Measurements from ENCODE around the gene SFMBT2. TPM values are rescaled to one million over a fixed set of nuclear protein-coding genes. Genes with fewer than 3 reads are reported as not detected.
"Not testable (repeated sequence)": the region's sequence is repeated elsewhere in the genome, so short reads cannot be mapped to it uniquely, and the experiment has no call there.

Gene SFMBT2
- total RNA-seq, 1 donor from 2014 or later, result 0.20 TPM

DNA sequence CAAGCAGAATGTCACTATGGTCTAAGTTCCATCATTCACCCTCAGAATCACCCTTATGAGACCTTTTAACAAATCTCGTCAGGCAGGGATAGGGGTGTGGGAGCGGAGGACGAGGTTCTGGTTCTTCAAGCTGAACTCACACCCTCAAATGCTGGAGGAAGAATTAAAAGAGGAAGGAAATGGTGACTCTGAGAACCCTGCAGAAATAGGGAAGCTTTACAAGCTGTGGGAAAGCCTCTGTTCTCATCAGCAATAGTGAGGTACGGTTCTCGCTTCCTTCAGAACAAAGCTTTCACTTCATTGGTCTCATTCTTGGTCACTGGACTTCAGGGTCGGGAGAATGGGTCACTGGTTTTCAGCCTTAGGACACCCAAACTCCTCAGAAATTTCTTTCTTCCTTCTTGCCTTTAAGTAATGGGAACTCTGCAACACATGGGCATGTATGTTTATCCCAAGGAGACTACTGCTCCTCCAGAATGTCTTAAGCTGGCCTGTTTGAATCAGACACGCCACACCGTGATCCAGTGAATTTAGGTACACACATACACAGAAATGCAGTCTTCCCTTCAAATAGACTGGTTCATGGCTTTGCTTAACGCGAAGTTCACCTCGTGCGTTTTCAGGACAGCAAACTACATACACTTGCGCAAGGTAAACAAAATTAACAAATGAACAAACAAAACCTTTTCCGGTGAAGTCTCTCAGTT, 226.0 kb downstream of the SFMBT2 start:
- DNase-seq (ENCODE audit: low read depth, low spot score), result no peak

DNA sequence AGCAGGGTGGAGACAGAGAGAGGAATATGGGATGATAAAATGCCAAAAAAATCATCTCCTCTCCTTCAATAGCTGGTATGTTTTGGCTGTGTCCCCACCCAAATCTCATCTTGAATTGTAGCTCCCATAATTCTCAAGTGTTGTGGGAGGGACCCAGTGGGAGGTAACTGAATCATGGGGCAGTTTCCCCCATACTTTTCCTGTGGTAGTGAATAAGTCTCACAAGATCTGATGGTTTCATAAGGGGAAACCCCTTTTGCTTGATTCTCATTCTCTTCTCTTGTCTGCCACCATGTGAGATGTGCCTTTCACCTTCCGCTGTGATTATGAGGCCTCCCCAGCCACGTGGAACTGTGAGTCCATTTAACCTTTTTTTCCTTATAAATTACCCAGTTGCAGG, 226.7 kb downstream of the SFMBT2 start:
- not testable (repeated sequence) for DNase-seq (ENCODE audit: low read depth, low spot score)

DNA sequence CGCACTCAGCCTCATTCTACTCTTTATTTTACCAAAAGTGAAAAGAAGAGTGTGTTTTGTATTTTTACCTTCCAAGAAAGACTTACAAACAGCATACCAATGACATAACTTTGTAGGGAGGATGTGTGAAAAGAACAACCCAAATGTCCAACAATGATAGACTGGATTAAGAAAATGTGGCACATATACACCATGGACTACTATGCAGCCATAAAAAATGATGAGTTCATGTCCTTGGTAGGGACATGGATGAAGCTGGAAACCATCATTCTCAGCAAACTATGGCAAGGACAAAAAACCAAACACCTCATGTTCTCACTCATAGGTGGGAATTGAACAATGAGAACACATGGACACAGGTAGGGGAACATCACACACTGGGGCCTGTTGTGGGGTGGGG, 228.5 kb downstream of the SFMBT2 start:
- not testable (repeated sequence) for DNase-seq (ENCODE audit: low read depth, low spot score)

DNA sequence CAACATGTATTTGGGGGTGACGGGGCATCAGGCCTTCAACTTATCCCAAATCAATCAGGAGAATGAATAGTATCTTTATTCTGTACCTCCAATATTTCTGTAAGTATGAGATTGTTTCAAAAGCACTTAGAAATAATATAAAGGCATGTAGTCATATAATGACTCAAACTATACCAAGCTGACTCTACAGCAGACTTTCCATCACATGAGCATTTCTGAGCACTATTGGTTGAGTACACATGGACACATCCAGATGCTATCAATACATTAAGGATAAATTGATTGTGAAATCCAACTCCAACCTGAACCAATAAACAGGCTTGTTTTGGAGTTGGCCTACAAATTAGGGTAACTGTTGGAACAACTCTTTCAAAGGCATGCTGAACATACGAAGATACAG, 229.4 kb downstream of the SFMBT2 start:
- no peak for DNase-seq (ENCODE audit: low read depth, low spot score)

DNA sequence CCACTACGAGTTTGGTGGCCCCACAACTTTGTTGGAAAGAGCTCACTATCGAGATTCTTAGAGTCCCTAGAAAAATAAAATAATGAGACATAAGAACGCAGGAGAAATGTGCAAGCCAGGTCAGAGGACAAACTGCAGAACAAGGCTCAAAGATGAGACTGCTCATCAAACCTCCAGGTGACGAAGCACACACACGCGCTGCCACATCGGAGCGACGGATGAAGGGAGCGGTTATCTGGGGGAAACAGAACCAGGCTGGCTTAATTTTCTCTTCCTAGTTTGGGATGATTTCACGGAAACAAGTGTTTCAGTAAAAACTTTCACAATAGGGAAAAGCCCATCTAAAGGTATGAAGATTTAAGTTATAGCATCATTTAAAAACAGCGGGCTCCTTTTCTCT, 231.3 kb downstream of the SFMBT2 start:
- no peak for DNase-seq (ENCODE audit: low read depth, low spot score)

DNA sequence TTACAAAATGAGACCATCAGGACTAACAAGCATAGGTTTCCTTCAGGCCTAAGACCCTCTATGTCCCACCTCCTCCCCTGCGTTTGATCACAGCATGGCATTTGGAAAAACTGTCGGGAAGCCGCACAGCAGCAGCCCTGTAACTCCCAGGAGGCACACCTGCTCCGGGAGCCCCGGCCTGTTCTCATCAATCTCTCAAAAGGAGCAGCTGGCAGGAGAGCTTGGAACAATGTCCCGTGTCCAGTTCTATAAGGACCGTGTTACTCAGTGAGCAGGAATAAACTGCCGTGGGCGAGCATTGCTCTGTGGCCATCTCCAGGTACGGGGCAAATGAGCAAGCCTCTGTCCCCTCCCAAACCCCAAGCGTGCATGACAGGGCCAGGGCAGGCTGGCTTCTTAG, 236.9 kb downstream of the SFMBT2 start:
- no peak for DNase-seq (ENCODE audit: low read depth, low spot score)

DNA sequence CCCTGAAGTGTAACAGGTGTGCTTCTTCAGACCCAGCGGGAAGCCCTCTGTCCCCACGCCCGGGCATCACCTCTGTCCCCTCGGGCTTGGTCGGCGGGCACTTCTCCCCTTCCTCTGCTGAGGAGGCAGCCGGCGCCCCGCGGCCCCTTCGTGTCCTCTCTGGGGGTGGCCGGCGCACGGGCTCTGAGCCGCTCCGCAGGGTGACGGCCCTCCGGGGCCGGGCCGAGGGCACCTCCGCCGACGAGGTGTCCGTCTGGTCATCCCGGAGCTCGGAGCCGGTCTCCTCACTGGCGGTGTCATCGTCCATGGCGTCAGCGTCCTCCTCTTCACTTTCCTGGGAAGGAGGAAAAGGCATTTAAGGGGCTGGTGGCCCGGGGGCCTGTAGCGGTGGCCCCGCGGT, 239.0 kb downstream of the SFMBT2 start:
- no peak for DNase-seq (ENCODE audit: low read depth, low spot score)

DNA sequence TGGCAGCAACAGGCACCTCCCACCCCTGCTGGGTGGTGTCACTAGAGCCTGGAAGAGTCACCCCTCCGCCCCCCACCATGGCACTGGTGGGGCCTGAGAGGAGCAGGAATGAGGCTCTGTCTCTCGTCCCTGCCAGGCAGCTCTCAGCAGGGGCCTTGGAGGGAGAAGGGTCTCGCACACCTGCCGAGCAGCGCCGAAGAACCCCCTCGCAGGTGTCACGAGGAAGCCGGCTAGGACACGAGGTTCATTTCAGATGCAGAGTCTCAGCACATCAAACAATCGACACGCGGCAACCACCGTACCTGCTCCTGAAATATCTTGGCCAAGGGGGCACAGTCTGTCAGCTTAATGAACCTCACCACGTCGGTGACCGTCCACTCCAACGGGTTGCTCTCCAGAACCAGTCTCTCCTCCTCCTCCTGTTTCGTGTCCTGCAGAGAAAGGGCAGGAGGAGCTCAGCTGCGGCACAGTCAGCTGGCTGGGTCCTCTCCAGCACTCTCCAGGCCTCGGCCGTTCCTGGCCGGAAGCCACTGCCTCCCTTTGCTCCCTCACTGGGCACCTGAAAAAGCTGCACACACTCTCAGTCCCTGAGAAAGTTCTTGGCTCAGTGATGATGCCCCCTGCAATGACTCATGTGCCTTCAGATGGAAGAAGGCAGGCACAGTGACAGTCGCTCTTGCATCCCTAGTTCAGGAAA, 240.1 kb downstream of the SFMBT2 start:
- no peak for DNase-seq (ENCODE audit: low read depth, low spot score)

DNA sequence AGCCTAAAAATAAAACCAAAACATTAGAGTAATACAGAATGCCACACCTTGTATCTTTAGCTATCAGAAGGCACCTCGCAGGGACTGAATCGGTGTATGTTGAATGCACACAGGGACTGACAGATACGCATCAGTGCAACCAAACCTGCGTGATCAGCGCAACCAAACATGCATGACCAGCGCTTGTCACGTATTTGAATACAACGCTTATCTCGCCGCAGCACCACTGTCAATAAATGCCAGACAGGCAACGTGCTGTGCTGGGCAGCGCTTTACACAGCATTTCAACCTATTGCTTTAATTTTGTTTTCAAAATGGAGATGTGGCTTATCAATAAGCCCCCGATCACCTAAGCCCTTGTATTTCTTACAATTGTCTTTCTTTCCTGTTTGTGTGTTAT, 242.4 kb downstream of the SFMBT2 start:
- no peak for DNase-seq (ENCODE audit: low read depth, low spot score)

DNA sequence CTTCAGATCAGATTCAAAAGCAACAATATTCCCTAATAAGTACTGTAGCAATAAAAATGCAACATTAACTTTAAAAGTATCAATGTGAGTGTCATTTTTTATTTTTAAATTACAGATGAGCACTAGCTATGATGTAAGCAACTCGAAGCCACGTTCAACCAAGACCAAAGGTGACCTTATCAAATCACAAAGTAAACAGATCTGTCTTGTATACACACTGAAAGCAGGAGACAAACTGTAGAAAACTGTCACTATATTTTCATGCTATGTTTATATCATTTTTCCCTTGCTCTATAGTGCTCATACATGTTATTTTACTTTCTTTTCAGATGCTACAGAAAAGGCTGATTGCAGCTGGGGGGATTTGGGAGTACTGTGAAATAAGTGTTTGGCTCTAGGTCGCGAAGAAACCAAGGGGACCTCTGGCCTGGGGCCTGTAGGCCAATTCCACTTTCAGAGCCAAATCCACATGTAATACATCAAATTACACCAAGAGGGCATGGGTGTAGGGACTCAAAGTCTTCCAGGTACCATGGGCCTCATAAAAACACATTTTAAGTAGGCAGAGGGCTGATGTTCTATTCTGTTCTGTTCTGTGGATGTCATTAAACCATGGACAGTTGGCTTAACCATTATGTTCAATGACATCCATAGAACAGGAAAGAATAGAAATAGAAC, 245.2 kb downstream of the SFMBT2 start:
- DNase-seq (ENCODE audit: low read depth, low spot score), result no peak

DNA sequence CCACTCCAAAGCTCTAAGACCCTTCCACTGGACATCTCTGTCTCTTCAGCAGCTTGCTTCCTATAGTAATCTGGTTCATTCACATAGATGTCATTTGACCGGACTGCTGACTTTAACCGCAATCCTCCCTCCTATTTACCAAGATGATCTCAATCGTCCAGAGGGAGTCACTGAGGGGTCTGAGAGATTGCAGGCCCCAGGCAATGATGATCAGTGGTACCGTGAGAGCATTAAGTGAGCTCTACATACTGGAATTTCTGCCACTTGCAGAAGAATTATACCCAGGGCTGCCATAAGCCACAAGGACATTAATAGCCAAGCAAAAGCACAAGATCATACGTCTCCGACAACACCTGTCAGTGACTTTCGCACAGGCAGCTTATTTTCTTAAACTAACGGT, 245.9 kb downstream of the SFMBT2 start:
- no peak for DNase-seq (ENCODE audit: low read depth, low spot score)

DNA sequence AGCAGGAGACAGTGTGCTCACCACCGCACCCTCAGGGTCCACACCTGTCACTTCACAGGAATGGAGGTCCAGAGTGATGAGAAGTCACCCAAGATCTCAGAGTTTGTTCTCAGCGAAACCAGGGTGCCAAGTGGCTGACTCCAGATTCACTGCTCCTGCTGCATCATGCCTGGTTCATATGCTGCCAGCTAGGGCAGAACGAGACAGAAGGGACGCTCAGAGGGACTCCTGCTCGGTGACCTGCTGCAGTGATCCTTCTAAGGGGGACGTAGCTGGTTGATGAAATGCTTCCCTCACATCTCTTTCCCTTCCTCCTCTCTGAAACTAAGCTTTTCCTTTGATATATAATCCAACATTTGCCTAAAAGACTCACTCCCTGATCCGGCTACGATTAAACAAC, 248.5 kb downstream of the SFMBT2 start:
- DNase-seq (ENCODE audit: low read depth, low spot score), result no peak

DNA sequence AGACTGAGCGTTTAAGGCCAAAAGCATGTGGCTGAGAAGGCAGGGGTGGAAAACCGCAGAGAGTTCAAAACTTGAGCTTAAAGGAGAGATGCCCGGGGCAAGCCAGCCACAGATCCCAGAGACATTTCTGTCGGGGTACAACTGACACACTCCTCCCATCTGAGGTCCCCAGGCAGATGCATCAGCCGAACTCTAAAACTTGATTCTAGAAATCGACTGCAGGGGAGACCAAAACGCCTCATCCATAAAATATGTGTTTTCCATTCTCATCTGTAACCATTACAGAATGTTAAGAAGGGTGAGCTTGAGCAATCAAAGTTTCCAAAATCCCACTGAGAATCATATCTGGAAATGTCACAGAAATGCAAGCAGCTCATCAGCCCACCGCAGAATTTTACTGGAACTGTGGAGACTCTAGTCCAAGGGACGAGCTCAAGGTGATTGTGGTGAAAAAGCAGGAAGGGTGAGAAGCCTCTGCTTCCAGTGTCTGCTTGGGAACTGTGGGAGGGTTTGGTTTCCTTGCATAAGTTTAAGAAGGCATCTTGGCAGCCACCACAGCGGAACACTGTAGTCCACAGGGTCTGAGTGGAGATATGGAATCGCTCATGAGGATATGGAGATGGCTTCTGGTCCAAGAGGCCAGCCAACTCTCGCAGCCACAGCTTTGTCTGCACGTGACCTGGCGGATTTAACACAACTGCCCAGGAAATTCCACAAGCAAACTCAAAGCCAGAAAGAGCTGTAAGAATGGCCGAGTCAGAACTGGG, 249.2 kb downstream of the SFMBT2 start:
- no peak for DNase-seq (ENCODE audit: low read depth, low spot score)

DNA sequence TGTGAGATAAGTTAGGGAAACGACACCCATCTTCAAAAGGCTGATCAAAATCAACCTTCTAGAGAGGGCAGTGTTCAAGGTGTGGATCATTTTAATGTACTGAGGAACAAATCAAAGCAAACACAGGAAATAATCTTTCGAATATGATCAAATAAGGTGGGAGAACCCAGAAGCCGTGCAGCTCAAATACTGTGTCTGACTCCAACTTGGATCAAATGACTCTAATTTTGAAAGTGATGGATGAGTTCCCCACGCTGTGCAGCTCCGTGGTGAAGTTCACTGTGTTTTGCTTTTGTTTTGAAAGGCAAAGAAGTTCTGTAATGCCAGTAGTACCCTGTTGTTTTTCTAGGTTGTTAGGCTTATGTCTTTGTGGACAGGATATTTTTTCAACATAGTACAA, 250.9 kb downstream of the SFMBT2 start:
- no peak for DNase-seq (ENCODE audit: low read depth, low spot score)

DNA sequence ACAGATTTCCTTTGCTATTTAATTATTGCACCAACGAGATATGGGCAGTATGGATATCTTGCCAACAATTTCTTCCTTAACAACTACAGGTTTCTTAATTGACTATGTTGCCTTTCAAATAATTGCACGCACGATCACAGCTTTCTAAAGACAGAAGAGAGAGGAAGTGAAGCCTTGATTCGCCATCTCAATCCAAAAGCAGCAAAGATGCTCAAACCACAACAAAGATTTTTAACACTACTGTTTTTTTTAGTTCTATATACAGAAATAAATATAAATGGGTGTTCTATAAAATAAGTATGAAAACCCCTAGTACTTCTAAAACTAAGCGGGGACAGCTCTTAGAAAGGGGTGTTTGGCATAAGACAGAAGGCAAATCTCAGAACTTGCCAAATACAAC, 251.3 kb downstream of the SFMBT2 start:
- no peak for DNase-seq (ENCODE audit: low read depth, low spot score)

DNA sequence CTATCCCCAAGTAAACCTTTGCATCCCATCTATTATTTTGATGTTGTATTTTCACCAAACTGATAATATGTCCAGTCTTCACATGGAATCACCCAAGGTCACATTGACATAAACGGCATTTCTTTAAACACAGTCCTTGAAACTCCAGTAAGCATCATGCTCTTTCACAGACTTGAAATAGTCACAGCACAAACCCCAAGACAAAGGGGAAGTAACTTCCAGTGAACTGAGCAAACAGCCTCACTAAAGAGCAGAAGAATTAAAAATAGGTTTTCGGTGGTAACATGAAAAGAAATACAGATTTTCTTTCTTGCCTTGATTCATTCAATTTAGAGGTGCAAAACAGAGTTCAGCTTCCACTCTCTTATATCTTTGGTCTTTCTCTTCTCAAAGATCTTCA, 253.7 kb downstream of the SFMBT2 start:
- DNase-seq (ENCODE audit: low read depth, low spot score), result no peak

DNA sequence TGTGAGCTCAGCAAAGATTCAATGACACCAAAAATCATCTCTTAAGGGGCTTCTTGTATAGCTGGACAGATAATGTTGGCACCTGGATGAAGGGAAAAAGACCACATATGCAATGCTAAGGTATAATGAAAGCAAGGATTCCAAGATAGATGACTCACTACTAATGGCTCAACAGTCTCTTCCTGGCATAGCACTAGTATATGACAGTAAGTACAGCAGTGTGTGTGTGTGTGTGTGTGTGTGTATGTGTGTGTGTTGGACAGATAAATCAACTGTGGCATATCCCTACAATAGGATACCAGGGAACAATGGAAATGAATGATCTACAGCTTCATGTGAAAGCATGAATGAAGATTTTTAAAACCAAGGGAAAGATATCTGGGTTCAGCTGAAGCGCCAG, 257.1 kb downstream of the SFMBT2 start:
- no peak for DNase-seq (ENCODE audit: low read depth, low spot score)

DNA sequence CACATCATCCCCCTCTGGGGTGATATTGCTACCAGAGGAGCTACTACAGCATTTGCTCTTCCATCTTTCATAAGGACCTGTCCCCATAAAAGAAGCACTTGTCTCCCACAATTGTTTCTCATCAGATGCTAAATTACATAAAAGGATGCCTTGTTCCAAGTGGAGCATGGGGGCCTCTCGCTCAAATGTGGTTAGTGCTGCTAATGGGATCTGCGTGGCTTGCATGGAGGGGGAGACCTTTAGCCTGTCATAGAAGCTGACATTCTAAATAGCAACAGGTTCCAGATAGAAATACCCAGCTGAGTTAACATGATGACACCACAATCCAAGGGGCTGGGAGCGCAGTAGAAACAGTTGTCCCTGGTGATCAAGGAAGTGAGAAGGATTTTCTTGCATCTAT, 257.9 kb downstream of the SFMBT2 start:
- DNase-seq (ENCODE audit: low read depth, low spot score), result no peak

DNA sequence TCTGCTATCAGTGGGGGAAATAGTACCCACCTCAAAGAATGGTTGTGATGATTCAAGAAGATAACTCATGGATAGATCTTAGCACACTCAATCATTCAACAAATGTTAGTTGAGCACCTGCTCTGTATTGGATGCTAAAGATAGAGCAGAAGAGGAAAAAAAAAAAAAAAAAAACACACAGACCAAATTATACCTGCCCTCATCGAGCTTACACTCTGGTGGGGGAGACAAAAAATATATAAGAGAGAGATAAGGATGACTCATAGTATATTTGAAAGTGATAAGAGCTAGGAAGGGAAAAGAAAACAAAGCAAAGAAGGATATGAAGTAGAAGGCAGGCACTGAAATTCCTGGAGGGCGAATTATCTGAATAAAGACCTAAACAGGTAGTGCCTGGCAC, 258.5 kb downstream of the SFMBT2 start:
- no peak for DNase-seq (ENCODE audit: low read depth, low spot score)

DNA sequence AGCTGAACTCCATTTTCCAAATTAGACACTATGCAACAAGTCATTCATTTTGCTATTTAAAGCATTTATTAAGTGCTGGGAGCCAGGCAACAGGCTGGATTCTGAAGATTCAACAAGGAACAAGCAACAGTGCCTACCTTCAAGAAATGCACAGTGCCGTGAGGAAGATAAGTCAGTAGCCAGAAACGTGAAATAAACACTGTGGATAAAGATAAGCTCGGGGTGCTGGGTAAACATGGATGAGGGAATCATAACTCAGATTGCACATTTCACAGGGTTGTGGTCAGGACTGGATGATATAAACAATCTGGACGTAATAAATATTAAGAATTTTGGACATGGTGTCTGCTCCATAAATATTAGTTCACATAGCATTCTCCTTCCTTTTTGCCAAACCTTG, 259.3 kb downstream of the SFMBT2 start:
- DNase-seq (ENCODE audit: low read depth, low spot score), result no peak

DNA sequence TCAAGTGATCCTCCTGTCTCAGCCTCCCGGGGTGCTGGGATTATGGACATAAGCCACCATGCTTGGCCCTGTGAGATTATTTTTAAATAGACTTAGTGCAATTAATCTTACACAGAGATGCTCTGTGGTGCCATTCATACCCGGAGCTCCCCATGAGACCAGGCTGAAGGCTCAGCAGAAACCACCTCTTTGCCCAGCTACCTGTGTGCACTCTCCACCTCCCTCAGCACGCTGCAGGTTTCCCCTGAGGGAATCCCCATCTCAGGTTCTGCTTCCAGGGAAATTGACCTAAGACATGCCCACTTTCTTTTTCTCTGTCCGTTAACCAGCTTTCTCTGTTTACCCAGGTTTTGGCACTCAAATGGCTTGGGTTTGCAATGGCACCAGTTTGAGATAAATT, 260.5 kb downstream of the SFMBT2 start:
- DNase-seq (ENCODE audit: low read depth, low spot score), result no peak

DNA sequence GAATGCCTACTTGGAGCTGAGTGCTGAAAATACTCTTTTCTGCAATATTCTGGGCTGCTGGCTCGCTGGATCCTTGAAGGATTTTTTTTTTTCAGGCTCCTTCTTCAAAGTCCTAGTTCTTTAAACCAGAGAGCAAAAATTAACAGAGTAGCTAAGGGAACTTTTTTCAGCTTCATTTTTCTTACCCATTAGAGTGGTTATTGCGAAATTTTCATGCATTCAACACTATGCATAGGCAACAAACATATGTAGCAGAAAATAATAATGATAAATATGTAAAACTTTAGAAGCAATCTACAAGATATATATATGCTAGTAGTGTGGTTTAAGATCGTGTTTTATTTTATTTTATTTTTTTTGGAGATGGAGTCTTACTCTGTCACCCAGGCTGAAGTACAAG, 264.6 kb downstream of the SFMBT2 start:
- no peak for DNase-seq (ENCODE audit: low read depth, low spot score)
